Keratinocyte (primary cell): Measurements from ENCODE around the gene APOC1. TPM values are rescaled to one million over a fixed set of nuclear protein-coding genes. Genes with fewer than 3 reads are reported as not detected.

ENCODE experiments used
- DNase-seq: peaks from one replicate; pipeline ENCODE4 v3.0.0-alpha.2; 2011; ENCODE audit warnings: low read depth, missing footprints, low spot score
- FAIRE-seq: peaks from 2 replicates; lab custom pipeline; 2011; peaks lifted over from hg19 to GRCh38; lab: Jason Lieb, UNC
- H2AFZ ChIP-seq: 2 replicates; pipeline ENCODE4 v1.6.0; 2012; ENCODE audit warnings: low read length, control low read depth, inconsistent platforms; ENCODE audit not compliant: control insufficient read depth
- H3K27ac ChIP-seq: 2 replicates; pipeline ENCODE4 v1.5.1; 2011; ENCODE audit warnings: low read length; ENCODE audit not compliant: control insufficient read depth, insufficient read depth
- H3K27me3 ChIP-seq: 3 replicates; pipeline ENCODE4 v1.6.0; 2011; ENCODE audit warnings: low read length; ENCODE audit not compliant: control insufficient read depth, insufficient read depth; ENCODE audit errors: extremely low read depth
- H3K36me3 ChIP-seq, 2 experiments: 2 replicates in 1 of 2; 3 replicates in 1 of 2; pipeline ENCODE4 v1.5.1; 2011; ENCODE audit warnings: low read length in 2 of 2, mild to moderate bottlenecking in 1 of 2; ENCODE audit not compliant: control insufficient read depth in 2 of 2, insufficient read depth in 2 of 2; ENCODE audit errors: extremely low read depth in 1 of 2
- H3K4me1 ChIP-seq: 3 replicates; pipeline ENCODE4 v1.5.1; 2011; ENCODE audit warnings: low read length; ENCODE audit not compliant: control insufficient read depth, insufficient read depth; ENCODE audit errors: extremely low read depth
- H3K4me2 ChIP-seq: 3 replicates; pipeline ENCODE4 v1.6.0; 2011; ENCODE audit warnings: low read depth, low read length; ENCODE audit not compliant: control insufficient read depth, insufficient read depth; ENCODE audit errors: extremely low read depth
- H3K4me3 ChIP-seq, 3 experiments: fragments of 200-600 bp in 1 of 3; sonication (generic) in 1 of 3; 2 replicates in 2 of 3; 3 replicates in 1 of 3; pipeline ENCODE4 v1.5.1; 2011 to 2016; ENCODE audit warnings: low read length in 3 of 3, mild to moderate bottlenecking in 3 of 3, control low read depth in 2 of 3, inconsistent platforms in 1 of 3, low read depth in 1 of 3, mixed read lengths in 1 of 3, mixed run types in 1 of 3, moderate library complexity in 1 of 3; ENCODE audit not compliant: control insufficient read depth in 2 of 3, insufficient read depth in 2 of 3; ENCODE audit errors: extremely low read depth in 1 of 3
- H3K79me2 ChIP-seq: 2 replicates; pipeline ENCODE4 v1.6.0; 2012; ENCODE audit warnings: low read length; ENCODE audit not compliant: control insufficient read depth, insufficient read depth
- H3K9ac ChIP-seq: 3 replicates; pipeline ENCODE4 v1.6.0; 2011; ENCODE audit warnings: low read length; ENCODE audit not compliant: control insufficient read depth, insufficient read depth; ENCODE audit errors: extremely low read depth
- H3K9me1 ChIP-seq: 3 replicates; pipeline ENCODE4 v1.6.0; 2011; ENCODE audit warnings: low read length; ENCODE audit not compliant: control insufficient read depth, insufficient read depth; ENCODE audit errors: extremely low read depth
- H3K9me3 ChIP-seq: 2 replicates; pipeline ENCODE4 v1.5.1; 2012; ENCODE audit warnings: low read depth, low read length; ENCODE audit not compliant: control insufficient read depth
- H4K20me1 ChIP-seq: 3 replicates; pipeline ENCODE4 v1.6.0; 2011; ENCODE audit warnings: low read length; ENCODE audit not compliant: control insufficient read depth, insufficient read depth; ENCODE audit errors: extremely low read depth
- EZH2 ChIP-seq: IDR thresholded peaks from one replicate; pipeline ENCODE4 v1.6.1; 2012; ENCODE audit warnings: inconsistent platforms, mild to moderate bottlenecking, low read length, moderate library complexity
- dilution Hi-C: fragments of 300-500 bp; cut with MboI; formaldehyde crosslinking; loops from one replicate; pipeline ENCODE4 v1.7.0; 2020; ENCODE audit warnings: low sequenced_read_pairs; ENCODE audit not compliant: extremely low pct_ligation_motif_present
- polyA plus RNA-seq, 5 experiments: library from polyadenylated mRNA; depleted of rRNA in 3 of 5; stranded (reverse) in 3 of 5; stranded (forward) in 1 of 5; unstranded in 1 of 5; fragments of >200 nt; gene quantifications; 1 replicate in 1 of 5; 2 replicates in 3 of 5; 3 replicates in 1 of 5; pipeline versions ENCODE4 v1.2.1 to v1.2.3, GENCODE V29; 2011 to 2012; ENCODE audit warnings: missing spikeins in 2 of 5, low read depth in 1 of 5, low replicate concordance in 1 of 5
- TF ChIP-seq, protein P1 (sequence below), 3 experiments: IDR thresholded peaks in 1 of 3; conservative IDR thresholded peaks in 1 of 3; optimal IDR thresholded peaks in 1 of 3; 2 replicates in 2 of 3; 3 replicates in 1 of 3; pipeline versions ENCODE3 to v1.5.1; 2011; ENCODE audit warnings: low read length in 3 of 3, mild to moderate bottlenecking in 3 of 3, moderate library complexity in 2 of 3, control low read depth in 1 of 3, inconsistent platforms in 1 of 3; ENCODE audit not compliant: insufficient read depth in 2 of 3; ENCODE audit errors: extremely low read depth in 1 of 3

APOC1 gene
- polyA plus RNA-seq, 1 donor (not counting 4 experiments of a cell fraction or from before 2014, with no cell fraction given), result 0.79 TPM

DNA sequence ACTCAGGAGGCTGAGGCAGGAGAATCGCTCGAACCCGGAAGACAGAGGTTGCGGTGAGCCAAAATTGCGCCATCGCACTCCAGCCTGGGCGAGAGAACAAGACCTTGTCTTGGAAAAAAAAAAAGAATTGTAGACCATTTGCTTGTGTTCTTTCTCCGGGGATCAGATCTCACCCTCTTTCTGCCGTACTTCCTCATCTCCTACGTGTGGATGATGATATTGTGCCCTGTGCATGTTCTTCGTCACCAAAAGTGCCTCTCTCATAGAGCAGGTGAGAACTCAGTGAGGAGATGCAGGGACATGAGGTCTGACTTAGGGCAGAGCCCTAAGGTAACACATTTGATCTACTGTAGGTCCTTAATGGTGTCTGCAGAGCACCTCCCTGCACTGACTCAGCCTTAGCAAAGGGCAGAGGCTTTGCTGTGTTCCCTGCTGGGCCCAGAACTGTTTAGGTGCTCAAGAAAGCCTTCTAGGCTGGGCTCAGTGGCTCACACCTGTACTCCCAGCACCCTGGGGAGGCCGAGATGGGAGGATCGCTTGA is 32.7 kb downstream of the APOC1 start:
- FAIRE-seq (no peak), DNase-seq (no peak)

GRCh38 chr19:44948237-44948636 is 33.8 kb downstream of the APOC1 start:
- FAIRE-seq, result no peak
- Histone ChIP-seq H3K79me2 (no peaks in the 10 kb centered on the region), H3K36me3 (peaks cover 0 to 3% of the 10 kb centered on the region in 2 experiments), H3K9me1 (no peaks in the 10 kb centered on the region), H3K27ac (no peak overlapping the region), H3K27me3 (no peaks in the 10 kb centered on the region), H3K4me1 (no peaks in the 10 kb centered on the region), H3K4me3 (no peak overlapping the region), H4K20me1 (no peaks in the 10 kb centered on the region), H2AFZ (no peak overlapping the region), H3K9me3 (no peaks in the 10 kb centered on the region), H3K4me2 (no peak overlapping the region), H3K9ac (no peak overlapping the region)
- TF ChIP-seq EZH2, result no peak
- TF ChIP-seq, protein P1, sequence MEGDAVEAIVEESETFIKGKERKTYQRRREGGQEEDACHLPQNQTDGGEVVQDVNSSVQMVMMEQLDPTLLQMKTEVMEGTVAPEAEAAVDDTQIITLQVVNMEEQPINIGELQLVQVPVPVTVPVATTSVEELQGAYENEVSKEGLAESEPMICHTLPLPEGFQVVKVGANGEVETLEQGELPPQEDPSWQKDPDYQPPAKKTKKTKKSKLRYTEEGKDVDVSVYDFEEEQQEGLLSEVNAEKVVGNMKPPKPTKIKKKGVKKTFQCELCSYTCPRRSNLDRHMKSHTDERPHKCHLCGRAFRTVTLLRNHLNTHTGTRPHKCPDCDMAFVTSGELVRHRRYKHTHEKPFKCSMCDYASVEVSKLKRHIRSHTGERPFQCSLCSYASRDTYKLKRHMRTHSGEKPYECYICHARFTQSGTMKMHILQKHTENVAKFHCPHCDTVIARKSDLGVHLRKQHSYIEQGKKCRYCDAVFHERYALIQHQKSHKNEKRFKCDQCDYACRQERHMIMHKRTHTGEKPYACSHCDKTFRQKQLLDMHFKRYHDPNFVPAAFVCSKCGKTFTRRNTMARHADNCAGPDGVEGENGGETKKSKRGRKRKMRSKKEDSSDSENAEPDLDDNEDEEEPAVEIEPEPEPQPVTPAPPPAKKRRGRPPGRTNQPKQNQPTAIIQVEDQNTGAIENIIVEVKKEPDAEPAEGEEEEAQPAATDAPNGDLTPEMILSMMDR (optimal IDR thresholded peaks at IDR 0.05 in 1 of 3, IDR thresholded peaks at IDR 0.05 in 1 of 3, conservative IDR thresholded peaks at IDR 0.05 in 1 of 3; ENCODE audit: extremely low read depth in 1 of 3, insufficient read depth in 2 of 3, low read length in 3 of 3), result no peak
- no peak for DNase-seq
- dilution Hi-C loops, result no loop called here

More for the DNA sequence above, 32.7 kb downstream of the APOC1 start:
- no peaks in the 10 kb centered on the region for H4K20me1 ChIP-seq
- no peak overlapping the region for H2AFZ ChIP-seq
- H3K9ac ChIP-seq, result no peak overlapping the region
- no peak for TF ChIP-seq EZH2
- TF ChIP-seq, protein P1 (optimal IDR thresholded peaks at IDR 0.05 in 1 of 3, IDR thresholded peaks at IDR 0.05 in 1 of 3, conservative IDR thresholded peaks at IDR 0.05 in 1 of 3; ENCODE audit: extremely low read depth in 1 of 3, insufficient read depth in 2 of 3, low read length in 3 of 3), result no peak
- H3K27me3 ChIP-seq, result no peaks in the 10 kb centered on the region
- no peak overlapping the region for H3K4me3 ChIP-seq
- no peak overlapping the region for H3K27ac ChIP-seq
- H3K36me3 ChIP-seq, result peaks cover 0 to 3% of the 10 kb centered on the region in 2 experiments
- H3K4me1 ChIP-seq, result no peaks in the 10 kb centered on the region
- H3K9me1 ChIP-seq, result no peaks in the 10 kb centered on the region
- no peaks in the 10 kb centered on the region for H3K9me3 ChIP-seq
- H3K4me2 ChIP-seq, result no peak overlapping the region
- dilution Hi-C loops, result no loop called here
- H3K79me2 ChIP-seq, result no peaks in the 10 kb centered on the region
